Right forelimb (tissue), 1 donor: ENCODE results near the gene OR13J1.
A peak's percentile ranks its signal among the peaks of the same experiment; 100 is the strongest.
"Not testable (repeated sequence)": the region's sequence is repeated elsewhere in the genome, so short reads cannot be mapped to it uniquely, and the experiment has no call there.

Source experiments
- DNase-seq: peaks from one replicate; pipeline ENCODE4 v3.0.0-alpha.2; 2018

Gene OR13J1

GRCh38 chr9:35904338-35904737 is 34.1 kb upstream of the OR13J1 start:
- DNase-seq: no peak

GRCh38 chr9:35903049-35903448 is 32.8 kb upstream of the OR13J1 start:
- DNase-seq: peak; percentile 55

- DNase-seq: no peak
These were observed 28.8 kb upstream of the OR13J1 start for GRCh38 chr9:35899021-35899420.

- DNase-seq: no peak
These were observed 28.1 kb upstream of the OR13J1 start for GRCh38 chr9:35898337-35898736.

GRCh38 chr9:35897376-35898099 is 27.3 kb upstream of the OR13J1 start:
- DNase-seq: not testable (repeated sequence)

GRCh38 chr9:35896570-35896969 is 26.4 kb upstream of the OR13J1 start:
- DNase-seq: no peak

- no peak for DNase-seq
These were observed 21.9 kb upstream of the OR13J1 start for GRCh38 chr9:35892051-35892450.

- DNase-seq: no peak
These were observed 21.4 kb upstream of the OR13J1 start for GRCh38 chr9:35891646-35892045.

- DNase-seq: not testable (repeated sequence)
These were observed 14.7 kb upstream of the OR13J1 start for GRCh38 chr9:35884908-35885307.

GRCh38 chr9:35882996-35883395 is 12.8 kb upstream of the OR13J1 start:
- no peak for DNase-seq

- peak; percentile 90 for DNase-seq
These were observed 12.2 kb upstream of the OR13J1 start for GRCh38 chr9:35882263-35882848.

- DNase-seq: no peak
These were observed 2.3 kb upstream of the OR13J1 start for GRCh38 chr9:35872505-35872904.

GRCh38 chr9:35871545-35871944 is 1.3 kb upstream of the OR13J1 start:
- no peak for DNase-seq

GRCh38 chr9:35869621-35870216 is 482 bp downstream of the OR13J1 start:
- DNase-seq: no peak

- no peak for DNase-seq
These were observed 1.3 kb downstream of the OR13J1 start for GRCh38 chr9:35868933-35869332.

- DNase-seq: no peak
These were observed 2.7 kb downstream of the OR13J1 start for GRCh38 chr9:35867538-35867937.

GRCh38 chr9:35864695-35865255 is 5.4 kb downstream of the OR13J1 start:
- peak; percentile 15 for DNase-seq

- peak; percentile 24 for DNase-seq
These were observed 6.6 kb downstream of the OR13J1 start for GRCh38 chr9:35863583-35863982.

GRCh38 chr9:35862328-35862727 is 7.9 kb downstream of the OR13J1 start:
- peak; percentile 30 for DNase-seq

GRCh38 chr9:35861161-35861897 is 8.9 kb downstream of the OR13J1 start:
- peak; percentile 11 for DNase-seq

- no peak for DNase-seq
These were observed 10.2 kb downstream of the OR13J1 start for GRCh38 chr9:35859990-35860339.

GRCh38 chr9:35859310-35859989 is 10.8 kb downstream of the OR13J1 start:
- DNase-seq: peak; percentile 39

- no peak for DNase-seq
These were observed 11.7 kb downstream of the OR13J1 start for GRCh38 chr9:35858458-35858857.
